GM19328 (cell line): ENCODE data around the gene CNPPD1.

Experiments used
- ATAC-seq: cut with Tn5 transposase; IDR thresholded peaks from one replicate; pipeline ENCODE4 v1.9.1; 2021; ENCODE audit warnings: mild to moderate bottlenecking, moderate library complexity; ENCODE audit not compliant: unreplicated experiment

CNPPD1 gene

GRCh38 chr2:219123356-219124135 lies 53.2 kb downstream of the CNPPD1 start:
- ATAC-seq, result no peak

- no peak for ATAC-seq
Measured at GRCh38 chr2:219122202-219122980, 54.3 kb downstream of the CNPPD1 start.
